ENCODE measurements around the gene USP22.

The USP22 gene

GRCh38 chr17:20968913-20969616 lies 73.7 kb downstream of the USP22 start:
- Histone ChIP-seq H3K9me3 (no peaks in the 10 kb centered on the region), H3K9ac (peak overlapping the region; percentile 7; the same call in 1 of the 2 replicates), H3K27me3 (no peaks in the 10 kb centered on the region), H3K4me1 (peaks cover 40% of the 10 kb centered on the region), H3K4me2 (peak overlapping the region; percentile 74), H3K36me3 (no peaks in the 10 kb centered on the region), H3K27ac (peak overlapping the region; percentile 14; the same call in 1 of the 2 replicates), H3K4me3 (no peak overlapping the region), H4K20me1 (no peaks in the 10 kb centered on the region)
- no peak for TF ChIP-seq Cebpa-rat (IDR thresholded peaks at IDR 0.05)

GRCh38 chr17:20967776-20968175 lies 75.0 kb downstream of the USP22 start:
- Histone ChIP-seq H3K27ac (0 out of 2 replicates have a peak overlapping the region, but pooled peaks have one; percentile 4), H3K4me2 (peak overlapping the region; percentile 74), H3K36me3 (no peaks in the 10 kb centered on the region), H3K4me1 (peaks cover 40% of the 10 kb centered on the region), H3K27me3 (no peaks in the 10 kb centered on the region), H3K9ac (no peak overlapping the region), H3K9me3 (no peaks in the 10 kb centered on the region), H4K20me1 (no peaks in the 10 kb centered on the region), H3K4me3 (no peak overlapping the region)
- no peak for TF ChIP-seq Cebpa-rat (IDR thresholded peaks at IDR 0.05)

- no peak overlapping the region for H3K9ac ChIP-seq
- H3K9me3 ChIP-seq: no peaks in the 10 kb centered on the region
- H4K20me1 ChIP-seq: no peaks in the 10 kb centered on the region
- H3K27me3 ChIP-seq: no peaks in the 10 kb centered on the region
- H3K4me2 ChIP-seq: peak overlapping the region; percentile 74
- peaks cover 40% of the 10 kb centered on the region for H3K4me1 ChIP-seq
- H3K27ac ChIP-seq: no peak overlapping the region
- H3K36me3 ChIP-seq: no peaks in the 10 kb centered on the region
- no peak overlapping the region for H3K4me3 ChIP-seq
- TF ChIP-seq Cebpa-rat (IDR thresholded peaks at IDR 0.05): no peak
Measured at GRCh38 chr17:20966870-20967269, 75.9 kb downstream of the USP22 start.

GRCh38 chr17:20965492-20965891 lies 77.3 kb downstream of the USP22 start:
- Histone ChIP-seq H3K4me1 (peaks cover 34% of the 10 kb centered on the region), H3K27ac (no peak overlapping the region), H3K9me3 (no peaks in the 10 kb centered on the region), H3K4me3 (no peak overlapping the region), H3K9ac (no peak overlapping the region), H4K20me1 (no peaks in the 10 kb centered on the region), H3K4me2 (no peak overlapping the region), H3K27me3 (no peaks in the 10 kb centered on the region), H3K36me3 (no peaks in the 10 kb centered on the region)
- TF ChIP-seq Cebpa-rat (IDR thresholded peaks at IDR 0.05): no peak

- H3K27ac ChIP-seq: no peak overlapping the region
- no peak overlapping the region for H3K4me3 ChIP-seq
- H3K36me3 ChIP-seq: no peaks in the 10 kb centered on the region
- H3K9me3 ChIP-seq: no peaks in the 10 kb centered on the region
- no peaks in the 10 kb centered on the region for H3K27me3 ChIP-seq
- TF ChIP-seq Cebpa-rat (IDR thresholded peaks at IDR 0.05): no peak
- no peak overlapping the region for H3K4me2 ChIP-seq
- no peaks in the 10 kb centered on the region for H4K20me1 ChIP-seq
- no peaks in the 10 kb centered on the region for H3K4me1 ChIP-seq
- no peak overlapping the region for H3K9ac ChIP-seq
Measured at GRCh38 chr17:20961586-20961985, 81.2 kb downstream of the USP22 start.

- no peaks in the 10 kb centered on the region for H3K36me3 ChIP-seq
- no peaks in the 10 kb centered on the region for H3K27me3 ChIP-seq
- no peak overlapping the region for H3K4me2 ChIP-seq
- H3K27ac ChIP-seq: no peak overlapping the region
- no peaks in the 10 kb centered on the region for H3K9me3 ChIP-seq
- H3K4me1 ChIP-seq: no peaks in the 10 kb centered on the region
- TF ChIP-seq Cebpa-rat (IDR thresholded peaks at IDR 0.05): no peak
- H4K20me1 ChIP-seq: no peaks in the 10 kb centered on the region
- H3K9ac ChIP-seq: no peak overlapping the region
- H3K4me3 ChIP-seq: no peak overlapping the region
Measured at GRCh38 chr17:20960871-20961270, 81.9 kb downstream of the USP22 start.

GRCh38 chr17:20955427-20956323 lies 87.1 kb downstream of the USP22 start:
- Histone ChIP-seq H3K27me3 (no peaks in the 10 kb centered on the region), H3K9ac (no peak overlapping the region), H3K4me1 (no peaks in the 10 kb centered on the region), H4K20me1 (no peaks in the 10 kb centered on the region), H3K27ac (no peak overlapping the region), H3K4me3 (no peak overlapping the region), H3K9me3 (no peaks in the 10 kb centered on the region), H3K36me3 (no peaks in the 10 kb centered on the region), H3K4me2 (no peak overlapping the region)
- no peak for TF ChIP-seq Cebpa-rat (IDR thresholded peaks at IDR 0.05)

- Histone ChIP-seq H3K4me1 (no peaks in the 10 kb centered on the region), H3K9ac (no peak overlapping the region), H3K4me2 (no peak overlapping the region), H3K27ac (no peak overlapping the region), H3K4me3 (no peak overlapping the region), H3K9me3 (no peaks in the 10 kb centered on the region), H3K36me3 (no peaks in the 10 kb centered on the region), H4K20me1 (no peaks in the 10 kb centered on the region), H3K27me3 (no peaks in the 10 kb centered on the region)
- no peak for TF ChIP-seq Cebpa-rat (IDR thresholded peaks at IDR 0.05)
Measured at GRCh38 chr17:20954794-20955193, 88.0 kb downstream of the USP22 start.

GRCh38 chr17:20952183-20952582 lies 90.6 kb downstream of the USP22 start:
- no peak overlapping the region for H3K27ac ChIP-seq
- no peak overlapping the region for H3K4me3 ChIP-seq

More at GRCh38 chr17:20952183-20952582, 90.6 kb downstream of the USP22 start:
- Histone ChIP-seq H3K4me1 (no peaks in the 10 kb centered on the region), H3K36me3 (no peaks in the 10 kb centered on the region), H3K9me3 (no peaks in the 10 kb centered on the region), H3K4me2 (no peak overlapping the region), H3K9ac (no peak overlapping the region), H3K27me3 (no peaks in the 10 kb centered on the region), H4K20me1 (no peaks in the 10 kb centered on the region)
- no peak for TF ChIP-seq Cebpa-rat (IDR thresholded peaks at IDR 0.05)

Data from BLaER1 (cell line).